NCI-H146 treated with DMSO at 0.1 percent for 48 hours (cell line): ENCODE measurements around the gene SCLT1.
A peak's percentile ranks its signal among the peaks of the same experiment; 100 is the strongest.

Experiments
- DNase-seq: peaks from one replicate; lab custom pipeline; 2025; ENCODE audit not compliant: unreplicated experiment; lab: John Stamatoyannopoulos, UW

Gene SCLT1

DNA sequence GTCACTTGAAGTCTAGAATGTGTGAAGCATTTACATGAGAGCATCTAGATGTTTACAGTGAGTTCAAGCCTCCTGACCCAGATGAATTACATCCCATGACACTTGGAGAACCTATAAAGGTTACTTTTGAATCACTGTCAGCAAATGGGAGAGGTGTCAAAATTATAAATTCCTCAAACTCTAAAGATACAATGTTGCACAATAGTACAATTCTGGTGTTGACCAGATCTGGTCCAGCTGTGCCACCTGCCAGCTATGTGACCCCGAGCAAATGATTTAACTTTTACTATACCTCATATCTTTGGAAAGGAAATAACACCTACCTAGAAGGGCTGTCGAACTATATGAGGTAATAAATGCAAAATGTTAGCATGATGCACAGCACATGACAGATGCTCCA is 214.1 kb downstream of the SCLT1 start:
- no peak for DNase-seq

DNA sequence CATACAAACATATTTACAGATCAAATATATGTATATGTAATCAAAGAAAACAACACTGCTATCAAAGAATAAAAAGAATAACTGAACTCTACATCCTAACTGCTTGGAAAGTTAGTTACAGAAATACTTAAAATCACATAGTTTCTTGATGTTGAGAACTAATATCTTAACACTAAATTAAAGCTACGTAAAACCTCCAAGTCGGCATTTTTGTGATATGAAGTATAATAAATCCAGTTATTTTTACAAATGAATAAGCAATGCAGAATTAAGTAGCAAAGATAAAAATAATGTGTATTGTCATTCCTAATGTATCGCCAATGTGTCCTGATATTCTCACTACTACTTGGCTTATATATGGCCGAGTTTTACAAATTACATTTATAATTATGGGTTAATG is 215.4 kb downstream of the SCLT1 start:
- no peak for DNase-seq

DNA sequence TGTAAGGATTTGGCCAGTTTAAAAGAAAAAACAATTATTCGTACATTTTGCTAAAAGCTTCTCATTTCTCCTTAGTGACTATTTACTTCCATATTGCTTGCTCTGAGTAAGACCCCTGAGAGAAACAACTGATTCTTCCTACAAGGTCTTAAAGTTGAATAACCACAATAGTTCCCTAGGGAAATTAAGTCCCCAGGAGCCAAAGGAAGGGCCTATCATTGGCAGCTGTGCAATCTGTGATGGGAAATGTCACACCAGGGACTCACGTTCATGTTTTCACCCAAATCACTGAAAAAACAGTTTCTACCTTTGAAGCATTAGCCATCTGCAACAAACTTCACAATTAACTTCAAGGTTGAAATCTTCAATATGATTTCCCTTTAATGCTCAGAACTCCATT is 217.1 kb downstream of the SCLT1 start:
- no peak for DNase-seq

DNA sequence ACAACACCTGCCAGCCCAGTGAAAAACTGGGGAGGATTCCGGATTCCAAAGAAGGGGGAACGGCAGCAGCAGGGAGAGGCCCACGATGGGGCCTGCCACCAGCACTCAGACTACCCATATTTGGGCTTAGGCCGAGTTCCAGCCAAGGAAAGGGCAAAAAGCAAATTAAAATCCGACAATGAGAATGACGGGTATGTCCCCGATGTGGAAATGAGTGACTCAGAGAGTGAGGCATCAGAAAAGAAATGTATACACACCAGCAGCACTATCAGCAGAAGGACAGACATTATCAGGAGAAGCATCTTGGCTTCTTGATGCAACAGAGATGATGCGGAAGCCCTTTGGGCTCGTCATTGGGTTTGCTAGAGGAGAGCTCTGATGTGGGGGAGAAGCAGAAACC is 221.4 kb downstream of the SCLT1 start:
- DNase-seq = no peak

DNA sequence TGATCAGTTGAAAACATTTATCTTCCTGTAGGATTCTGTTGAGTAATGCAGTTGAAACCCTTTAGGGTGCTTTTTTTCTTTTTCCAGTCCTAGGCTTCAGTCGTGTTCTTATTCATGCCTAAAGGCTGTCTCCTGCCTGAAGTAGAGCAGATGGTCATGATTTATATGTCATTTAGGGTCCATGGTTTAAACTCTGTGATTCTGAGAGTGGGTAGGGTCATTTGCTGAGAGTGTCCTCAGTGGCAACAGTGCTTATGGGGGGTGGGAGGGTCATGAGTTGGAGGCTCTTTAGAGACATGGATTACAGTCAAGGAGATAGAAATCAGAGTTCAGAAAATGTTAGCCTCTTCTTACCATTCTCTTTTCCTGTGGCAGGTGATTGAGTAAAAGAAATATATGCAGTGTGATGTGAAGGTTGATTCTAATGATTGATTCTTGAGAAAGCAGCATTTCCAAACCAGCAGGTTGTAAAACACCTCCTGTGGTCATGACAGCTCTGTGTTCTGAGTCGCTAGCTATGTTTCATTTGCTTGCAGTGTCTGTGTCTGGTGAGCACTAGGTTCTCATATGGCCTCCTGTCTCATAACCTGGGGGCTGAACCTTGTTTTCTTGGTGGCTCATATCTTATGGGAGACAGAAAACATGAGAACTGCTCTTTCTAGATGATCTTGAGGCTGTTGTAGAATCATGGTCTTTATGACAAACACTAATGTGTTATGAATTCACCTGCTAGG is 223.4 kb downstream of the SCLT1 start:
- no peak for DNase-seq

DNA sequence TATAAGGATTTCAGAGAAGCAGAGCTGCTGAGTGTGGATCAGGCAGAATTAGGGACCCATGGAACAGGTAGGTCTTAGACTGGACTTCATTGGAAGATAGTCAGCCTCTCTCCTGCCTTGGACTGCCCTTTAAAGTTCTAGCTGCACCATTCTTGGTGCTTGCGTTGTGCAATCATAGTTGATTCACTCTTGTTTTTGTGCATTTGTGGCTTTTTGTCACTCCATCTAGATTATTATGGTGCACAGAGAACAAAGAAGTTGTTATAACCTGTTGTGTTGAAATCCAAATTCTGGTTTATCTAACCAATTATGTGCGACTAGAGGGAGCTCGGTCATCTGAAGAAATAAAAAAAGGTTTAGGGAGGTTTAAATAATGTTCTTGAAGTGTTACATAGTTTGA is 224.6 kb downstream of the SCLT1 start:
- DNase-seq = no peak

DNA sequence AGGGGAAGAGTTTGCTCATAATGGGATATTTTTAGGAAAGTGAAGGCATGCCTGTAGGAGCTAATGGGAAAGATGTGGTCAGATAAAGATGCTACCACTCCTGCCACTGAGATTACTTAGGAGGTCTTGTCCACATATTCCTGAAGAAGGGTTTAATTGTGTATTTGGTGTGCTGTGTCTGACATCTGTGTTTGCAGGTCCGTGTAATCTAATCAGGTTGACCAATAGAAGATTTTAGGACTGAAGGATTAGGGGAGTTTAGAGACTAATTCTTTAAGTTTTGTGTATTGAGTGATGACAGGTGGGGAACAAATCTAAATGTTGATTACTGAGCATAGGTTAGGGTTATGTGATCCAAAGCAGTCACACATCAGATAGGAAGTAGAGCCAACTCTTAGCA is 226.6 kb downstream of the SCLT1 start:
- no peak for DNase-seq

DNA sequence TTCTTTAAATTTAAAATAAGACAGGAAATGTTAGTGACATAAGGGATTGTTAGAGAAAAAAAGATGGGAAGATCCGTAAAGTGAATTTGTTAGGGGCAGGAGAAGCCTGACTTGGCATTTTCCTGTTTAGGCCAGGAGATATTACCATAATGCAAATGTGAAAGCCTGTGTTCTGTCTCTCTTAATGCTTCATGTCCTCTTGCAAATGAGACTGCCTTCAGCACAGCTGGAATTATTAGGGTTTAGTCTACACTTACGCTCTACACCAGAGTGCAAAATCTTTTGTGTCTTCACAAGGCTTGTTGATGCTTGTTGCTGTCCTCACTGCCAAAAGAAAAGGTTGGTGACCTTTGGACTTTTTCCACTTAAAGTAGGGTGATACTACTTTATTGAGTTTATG is 227.1 kb downstream of the SCLT1 start:
- DNase-seq = no peak

DNA sequence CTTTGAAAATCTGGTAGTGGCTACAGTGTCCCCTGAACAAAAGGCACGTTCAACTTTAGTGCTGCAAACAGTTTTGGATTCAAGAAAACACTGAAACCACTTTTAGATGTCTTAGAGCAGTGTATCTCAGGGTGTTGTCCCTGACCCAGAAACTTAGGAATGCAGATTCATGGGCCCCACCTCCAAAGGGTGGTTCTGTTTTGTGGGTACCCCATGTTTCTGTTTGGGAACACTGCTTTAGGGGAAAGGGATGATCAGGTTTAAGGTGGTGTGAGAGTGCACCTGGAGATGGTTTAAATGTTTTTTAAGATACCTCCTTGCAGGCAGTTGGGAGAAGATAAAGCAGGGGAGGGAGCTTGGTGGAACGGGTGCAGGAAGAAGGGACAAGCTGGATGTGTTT is 228.2 kb downstream of the SCLT1 start:
- DNase-seq = no peak

DNA sequence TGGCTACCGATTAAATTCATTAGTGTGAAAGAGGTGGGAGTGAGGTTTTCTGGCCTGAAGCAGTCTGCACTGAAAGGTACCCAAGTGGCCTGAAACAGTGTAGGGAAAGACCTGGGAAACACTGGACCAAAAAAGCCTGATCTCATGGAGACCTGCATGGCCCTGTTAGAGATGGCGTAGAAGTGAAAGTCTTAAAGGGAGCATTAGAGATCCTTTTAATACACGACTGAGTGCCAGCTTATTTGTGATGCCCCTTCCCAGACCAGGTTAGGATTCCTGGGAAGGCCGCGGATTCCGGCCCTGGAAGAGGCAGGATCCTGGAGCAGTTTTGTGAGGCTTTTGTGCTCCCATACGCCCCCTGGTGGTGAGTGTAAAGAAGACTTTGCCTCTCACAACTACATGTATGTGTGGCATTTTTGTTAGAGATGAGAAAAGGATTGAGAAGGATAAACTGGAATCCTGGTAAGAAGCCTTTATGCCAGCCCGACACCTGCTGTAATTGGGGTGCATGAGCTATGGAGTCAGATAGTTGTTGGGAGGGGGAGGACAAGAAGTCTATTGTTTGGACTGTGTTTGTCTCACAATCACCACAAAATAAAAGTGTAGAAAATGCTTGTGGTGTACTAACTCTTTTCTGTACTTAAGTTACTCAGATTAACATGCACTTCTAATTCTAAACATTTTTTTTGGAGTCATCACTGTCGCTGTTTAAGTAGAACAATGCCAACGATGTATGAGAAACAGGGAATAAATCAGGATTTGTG is 229.8 kb downstream of the SCLT1 start:
- DNase-seq = peak; percentile 7

DNA sequence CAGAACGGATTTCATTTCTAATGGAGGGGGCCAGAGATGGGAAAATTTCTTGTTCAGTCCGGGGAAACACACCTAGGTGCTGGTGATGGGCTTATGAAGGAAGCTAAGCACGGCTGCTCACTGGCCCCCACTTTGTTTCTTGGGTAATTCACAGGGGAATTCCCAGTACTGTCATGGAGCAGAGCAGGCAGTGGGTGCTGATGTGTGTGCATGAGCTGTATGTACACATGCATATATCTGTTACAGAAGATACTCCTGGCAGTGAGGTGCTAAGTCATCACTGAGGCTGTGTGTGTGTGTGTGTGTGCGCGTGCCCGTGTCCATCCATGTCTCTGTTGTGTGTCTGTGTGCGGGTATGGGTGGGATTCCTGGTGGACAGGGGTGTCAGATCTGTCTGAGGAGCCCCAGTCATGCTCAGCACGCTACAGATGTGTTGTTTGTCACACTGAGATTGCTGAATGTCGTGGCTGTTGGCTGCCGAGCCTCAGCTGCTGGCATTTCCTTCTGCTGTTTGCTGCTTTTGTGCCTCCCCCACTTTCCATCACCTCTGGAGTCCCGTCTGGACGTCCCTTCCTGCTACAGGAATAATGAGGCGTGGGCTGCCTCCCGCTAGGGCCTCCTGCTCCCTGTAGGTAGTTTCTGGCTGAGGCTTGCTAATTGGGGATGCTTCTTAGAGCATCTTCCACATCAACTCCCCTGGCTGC is 230.6 kb downstream of the SCLT1 start:
- DNase-seq = no peak

DNA sequence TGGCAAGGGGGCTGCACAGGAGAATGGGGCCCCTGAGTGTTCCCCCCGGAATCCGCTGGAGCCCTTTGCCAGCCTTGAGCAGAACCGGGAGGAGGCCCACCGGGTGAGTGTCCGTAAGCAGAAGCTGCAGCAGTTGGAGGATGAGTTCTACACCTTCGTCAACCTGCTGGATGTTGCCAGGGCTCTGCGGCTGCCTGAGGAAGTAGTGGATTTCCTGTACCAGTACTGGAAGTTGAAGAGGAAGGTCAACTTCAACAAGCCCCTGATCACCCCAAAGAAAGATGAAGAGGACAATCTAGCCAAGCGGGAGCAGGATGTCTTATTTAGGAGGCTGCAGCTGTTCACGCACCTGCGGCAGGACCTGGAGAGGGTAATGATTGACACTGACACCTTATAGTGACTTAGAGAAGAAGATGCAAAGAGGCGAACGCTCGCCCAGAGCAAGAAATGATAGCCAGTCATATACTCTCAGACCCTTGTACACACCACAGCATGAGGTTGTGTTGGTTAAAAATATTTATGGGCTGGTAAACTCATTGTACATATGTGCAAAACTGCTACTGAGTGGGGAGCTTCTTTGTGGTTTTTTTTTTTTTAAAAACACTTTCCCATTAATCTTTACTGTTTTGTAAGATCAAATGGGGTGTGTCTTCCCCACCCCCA is 231.4 kb downstream of the SCLT1 start:
- no peak for DNase-seq

DNA sequence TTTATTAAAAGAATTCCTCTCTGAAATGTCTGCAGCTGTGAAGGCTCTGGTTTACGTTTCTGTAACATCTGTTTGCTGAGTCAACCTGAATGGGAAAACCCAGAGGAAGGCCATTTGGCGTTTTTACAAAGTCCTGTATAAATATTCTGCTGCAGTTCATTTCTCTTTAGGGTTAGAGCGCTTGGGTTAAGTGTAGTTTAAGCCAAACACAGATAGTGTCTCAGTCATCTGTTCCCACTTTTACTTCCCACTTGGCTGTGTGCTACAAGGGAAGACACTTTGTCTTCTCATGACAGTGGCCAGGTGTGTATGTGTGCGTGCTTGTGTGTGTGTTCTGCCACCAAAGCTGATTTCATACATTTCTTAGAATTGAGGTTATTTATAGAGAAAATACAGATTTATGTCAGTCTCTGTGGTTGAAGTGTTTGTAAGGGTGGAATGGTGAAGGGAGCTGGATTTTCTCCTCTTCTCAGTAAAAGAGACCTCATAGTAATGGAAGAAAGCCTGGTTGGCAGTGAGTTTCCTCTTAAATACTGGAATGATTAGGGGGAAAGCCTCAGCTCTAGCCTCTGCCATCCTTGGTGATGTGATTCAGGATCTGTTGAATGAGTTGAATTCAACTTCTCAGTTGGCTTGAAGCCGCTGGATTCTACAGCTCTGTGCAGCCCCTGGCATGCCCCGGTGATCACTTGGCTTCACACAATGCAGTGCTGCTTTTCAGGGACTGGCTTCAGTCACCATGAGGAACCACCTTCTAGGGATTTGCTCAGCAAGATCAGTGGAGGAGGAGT is 233.3 kb downstream of the SCLT1 start:
- DNase-seq = no peak

DNA sequence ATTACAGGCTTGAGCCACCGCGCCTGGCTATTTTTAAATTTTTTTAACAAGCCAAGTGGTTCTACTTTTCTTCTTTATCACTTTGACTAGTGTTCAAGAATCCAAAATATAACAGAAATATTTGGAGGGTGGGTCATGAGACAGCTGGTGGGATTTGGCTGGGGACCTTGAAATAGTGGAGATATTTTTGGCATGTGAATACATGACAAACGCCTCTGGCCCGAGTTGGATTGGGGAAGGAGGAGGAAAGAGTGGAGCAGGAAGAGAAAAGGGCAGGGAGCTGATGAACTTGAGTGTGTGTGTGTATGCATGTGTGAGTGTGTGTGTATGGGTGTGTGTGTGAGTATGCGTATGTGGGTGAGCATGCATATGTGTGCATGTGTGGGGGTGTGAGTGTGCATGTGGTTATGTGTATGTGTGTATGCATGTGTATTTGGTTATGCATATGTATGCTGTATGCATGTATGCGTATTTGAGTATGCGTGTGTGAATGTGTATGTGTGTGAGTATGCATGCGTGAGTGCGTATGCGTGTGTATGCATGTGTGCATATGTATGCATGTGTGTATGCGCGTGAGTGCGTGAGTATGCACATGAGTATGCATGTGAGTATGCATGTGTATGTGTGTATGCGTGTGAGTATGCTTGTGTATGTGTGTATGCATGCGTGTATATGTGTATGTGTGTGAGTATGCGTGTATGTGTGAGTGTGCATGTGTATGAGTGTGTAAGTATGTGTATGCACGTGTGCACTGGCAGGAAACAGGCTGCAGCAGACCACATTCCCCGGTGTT is 234.3 kb downstream of the SCLT1 start:
- DNase-seq = no peak

DNA sequence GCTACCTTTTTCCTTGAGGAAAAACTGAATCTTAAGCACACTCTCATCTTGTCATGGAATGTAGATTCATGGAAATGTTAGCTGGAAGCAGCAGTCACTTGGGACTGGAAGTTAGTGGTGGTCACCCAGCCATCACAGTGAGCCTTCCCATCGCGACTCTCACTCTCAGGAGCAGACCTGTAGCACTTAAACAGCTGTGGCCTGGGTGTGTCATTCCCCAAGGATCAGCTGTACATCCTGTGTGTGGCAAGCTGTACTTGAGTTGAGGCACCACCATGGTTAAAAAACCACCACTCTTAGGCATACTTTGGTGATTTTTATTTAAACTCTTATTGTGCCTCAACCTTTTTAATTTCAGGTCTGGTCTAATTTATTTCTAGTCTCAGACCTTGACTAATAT is 237.1 kb downstream of the SCLT1 start:
- no peak for DNase-seq

DNA sequence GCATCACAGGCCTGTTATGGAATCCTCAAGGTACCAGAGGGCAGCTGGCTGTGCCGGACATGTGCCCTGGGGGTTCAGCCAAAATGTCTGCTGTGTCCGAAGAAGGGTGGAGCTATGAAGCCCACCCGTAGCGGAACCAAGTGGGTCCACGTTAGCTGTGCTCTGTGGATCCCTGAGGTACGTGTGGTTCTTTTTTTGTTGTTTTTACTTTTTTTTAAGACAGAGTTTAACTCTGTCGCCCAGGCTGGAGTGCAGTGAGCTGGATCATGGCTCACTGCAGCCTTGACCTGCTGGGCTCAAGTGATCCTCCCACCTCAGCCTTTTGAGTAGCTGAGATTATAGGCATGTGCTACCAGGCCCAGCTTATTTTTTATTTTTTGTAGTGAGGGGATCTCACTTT is 237.7 kb downstream of the SCLT1 start:
- no peak for DNase-seq

DNA sequence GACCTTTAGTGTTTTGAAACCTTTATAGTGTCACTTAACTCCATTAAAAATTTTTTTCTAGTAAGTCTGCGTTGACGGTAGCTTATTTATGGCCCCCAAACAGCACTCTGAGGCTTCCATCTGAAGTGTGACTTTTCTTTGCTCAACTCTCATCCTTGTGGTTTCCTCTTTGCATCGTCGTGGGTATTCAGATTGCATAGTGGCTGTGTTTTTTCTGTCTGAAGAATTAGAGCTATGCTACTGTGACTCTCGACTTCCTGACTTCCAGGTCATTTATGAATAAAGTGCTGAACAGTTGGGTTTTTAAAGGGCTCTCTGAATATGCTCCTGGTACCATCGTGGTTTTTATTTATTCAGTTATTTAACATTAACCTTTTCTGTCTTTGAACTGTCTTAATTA is 238.9 kb downstream of the SCLT1 start:
- DNase-seq = no peak

DNA sequence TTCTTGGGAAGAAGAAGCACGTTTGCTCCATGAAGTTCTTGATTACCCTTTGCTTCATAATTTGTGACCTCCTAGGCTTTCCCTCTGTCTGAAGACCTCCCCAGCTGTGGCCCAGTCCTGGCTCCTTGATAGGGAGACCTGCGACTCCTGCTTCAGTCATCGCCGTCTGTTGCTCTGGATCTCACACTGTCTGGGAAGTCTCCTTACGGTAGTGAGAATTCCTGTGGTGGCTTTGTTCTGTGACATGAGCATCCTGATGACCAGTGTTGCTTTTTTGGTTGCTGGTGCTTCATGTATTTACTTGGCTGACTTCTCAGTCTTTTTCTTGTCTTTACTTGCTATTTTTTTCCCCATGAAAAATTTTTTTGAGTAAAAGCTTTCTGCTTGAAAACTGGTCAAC is 239.6 kb downstream of the SCLT1 start:
- DNase-seq = no peak

DNA sequence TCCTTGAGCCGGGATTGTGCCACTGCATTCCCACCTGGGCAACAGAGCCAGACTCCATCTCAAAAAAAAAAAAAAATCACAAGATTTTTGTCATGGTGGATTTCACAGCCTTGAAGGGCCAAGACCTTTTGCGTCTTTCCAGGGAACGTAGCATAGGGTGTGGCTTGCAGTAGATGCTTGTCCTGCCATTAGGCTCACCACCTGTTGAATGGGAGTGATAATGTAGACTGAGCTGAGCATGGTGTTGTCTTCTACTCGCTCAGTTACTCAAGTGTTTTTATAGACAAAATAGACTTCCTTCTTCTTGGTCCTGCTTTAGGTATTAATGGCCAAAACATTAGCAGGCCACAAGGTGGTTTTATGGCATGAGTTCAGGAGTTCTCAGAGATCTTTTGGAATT is 243.1 kb downstream of the SCLT1 start:
- DNase-seq = no peak

DNA sequence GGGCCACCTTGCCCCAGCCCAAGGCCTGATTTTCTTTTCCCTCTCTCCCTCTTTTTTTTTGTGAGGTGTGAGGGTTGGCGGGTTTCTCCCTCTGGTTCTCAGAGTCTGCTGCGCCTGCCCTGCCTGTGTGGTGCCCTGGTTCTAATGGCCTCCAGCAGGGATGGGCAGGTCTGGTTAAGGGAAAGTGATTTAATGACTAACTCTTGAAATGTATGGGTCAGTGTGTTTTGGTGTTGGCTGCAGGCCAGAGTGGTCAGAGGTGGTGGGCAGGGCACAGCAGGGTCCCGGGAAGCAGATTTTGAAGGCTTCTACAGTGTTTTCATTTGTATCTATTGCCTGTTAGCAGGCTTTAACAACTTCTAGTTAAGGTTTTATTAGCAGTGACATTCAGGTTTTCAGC is 244.9 kb downstream of the SCLT1 start:
- DNase-seq = no peak
